Esophagus squamous epithelium (tissue), 4 donors: ENCODE measurements around the gene GABARAPL2.

ENCODE experiments used
- CTCF ChIP-seq, 6 experiments: fragments of 450-650 bp in 4 of 6; fragments of 200-600 bp in 2 of 6; sonication (generic) in 2 of 6; IDR thresholded peaks; one replicate each; pipeline ENCODE4 v1.5.1; 2016 to 2019; ENCODE audit warnings: antibody characterized with exemption in 6 of 6, mild to moderate bottlenecking in 4 of 6, moderate library complexity in 4 of 6
- POLR2A ChIP-seq, 4 donors: fragments of 450-650 bp; IDR thresholded peaks; one replicate each; pipeline ENCODE4 v1.6.1; 2017; ENCODE audit warnings: antibody characterized with exemption in 4 of 4, mild to moderate bottlenecking in 4 of 4, moderate library complexity in 3 of 4

DNA sequence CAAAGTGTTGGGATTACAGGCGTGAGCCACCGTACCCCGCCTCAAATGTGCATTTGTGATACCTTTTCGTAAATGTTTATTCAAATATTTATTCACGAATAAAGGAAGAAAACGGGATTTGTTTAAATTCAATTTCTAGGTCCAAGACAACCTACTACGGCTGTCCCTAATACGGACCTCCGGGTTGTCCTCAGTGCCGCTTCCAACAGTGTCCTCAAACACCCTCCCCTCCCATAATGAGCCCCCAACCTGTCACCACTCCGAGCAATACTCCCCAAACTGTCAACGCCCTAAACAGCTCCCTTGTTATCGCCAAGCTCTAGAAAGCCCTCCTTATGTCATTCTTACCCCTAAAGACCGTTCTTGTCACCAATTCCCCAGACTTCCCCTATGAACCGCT lies 539 bp upstream of the GABARAPL2 start:
- no peak for TF ChIP-seq CTCF (IDR thresholded peaks at IDR 0.05)
- TF ChIP-seq POLR2A (IDR thresholded peaks at IDR 0.05), result no peak
